ENCODE results near the gene PTPRN2.

PTPRN2 gene

GRCh38 chr7:158027646-158028045, 560.0 kb downstream of the PTPRN2 start:
- DNase-seq (ENCODE audit: low spot score) = no peak

GRCh38 chr7:158026636-158027265, 560.9 kb downstream of the PTPRN2 start:
- DNase-seq (ENCODE audit: low spot score) = no peak

GRCh38 chr7:158025686-158026600, 561.7 kb downstream of the PTPRN2 start:
- DNase-seq (ENCODE audit: low spot score) = no peak

GRCh38 chr7:158024881-158025280, 562.7 kb downstream of the PTPRN2 start:
- DNase-seq (ENCODE audit: low spot score) = no peak

- no peak for DNase-seq (ENCODE audit: low spot score)
Measured at GRCh38 chr7:158024351-158024715, 563.3 kb downstream of the PTPRN2 start.

- DNase-seq (ENCODE audit: low spot score) = no peak
Measured at GRCh38 chr7:158023681-158024350, 563.8 kb downstream of the PTPRN2 start.

- no peak for DNase-seq (ENCODE audit: low spot score)
Measured at GRCh38 chr7:158023157-158023556, 564.5 kb downstream of the PTPRN2 start.

GRCh38 chr7:158022601-158023000, 565.0 kb downstream of the PTPRN2 start:
- DNase-seq (ENCODE audit: low spot score) = no peak

- DNase-seq (ENCODE audit: low spot score) = no peak
Measured at GRCh38 chr7:158021836-158022235, 565.8 kb downstream of the PTPRN2 start.

GRCh38 chr7:158020706-158021095, 566.9 kb downstream of the PTPRN2 start:
- no peak for DNase-seq (ENCODE audit: low spot score)

GRCh38 chr7:158019726-158020705, 567.6 kb downstream of the PTPRN2 start:
- DNase-seq (ENCODE audit: low spot score) = no peak

GRCh38 chr7:158018971-158019645, 568.5 kb downstream of the PTPRN2 start:
- no peak for DNase-seq (ENCODE audit: low spot score)

GRCh38 chr7:158018098-158018762, 569.4 kb downstream of the PTPRN2 start:
- no peak for DNase-seq (ENCODE audit: low spot score)

GRCh38 chr7:158017111-158018097, 570.2 kb downstream of the PTPRN2 start:
- no peak for DNase-seq (ENCODE audit: low spot score)

GRCh38 chr7:158016180-158017097, 571.2 kb downstream of the PTPRN2 start:
- DNase-seq (ENCODE audit: low spot score) = no peak

- no peak for DNase-seq (ENCODE audit: low spot score)
Measured at GRCh38 chr7:158015403-158016179, 572.0 kb downstream of the PTPRN2 start.

GRCh38 chr7:158014976-158015375, 572.6 kb downstream of the PTPRN2 start:
- no peak for DNase-seq (ENCODE audit: low spot score)

All from hematopoietic multipotent progenitor cell treated with erythropoietin and hydrocortisone succinate and interleukin-3 and kit ligand, for 15 days (in vitro differentiated cells).